OCI-LY1 (cell line): ENCODE results near the gene ERVMER34-1.
A peak's percentile ranks its signal among the peaks of the same experiment; 100 is the strongest.

Experiments used
- H2AFZ ChIP-seq: fragments of 200-600 bp; sonication (generic), shearing (Covaris generic); 2 replicates; pipeline ENCODE4 v1.6.0; 2014; ENCODE audit warnings: antibody characterized with exemption, mild to moderate bottlenecking, low read length
- H3F3A ChIP-seq: fragments of 200-600 bp; sonication (generic), shearing (Covaris generic); 2 replicates; pipeline ENCODE4 v1.6.0; 2014; ENCODE audit warnings: mild to moderate bottlenecking, antibody characterized with exemption, low read length, moderate library complexity; ENCODE audit not compliant: insufficient read depth
- H3K27ac ChIP-seq: fragments of 200-600 bp; sonication (generic); 2 replicates; pipeline ENCODE4 v1.5.1; 2014; ENCODE audit warnings: low read length, mixed run types, mild to moderate bottlenecking, low read depth; ENCODE audit not compliant: poor library complexity, severe bottlenecking
- H3K27me3 ChIP-seq: fragments of 200-600 bp; sonication (generic); 2 replicates; pipeline ENCODE4 v1.6.0; 2014; ENCODE audit warnings: antibody characterized with exemption, mild to moderate bottlenecking, low read length, moderate library complexity; ENCODE audit not compliant: insufficient read depth
- H3K36me3 ChIP-seq: fragments of 200-600 bp; sonication (generic); 2 replicates; pipeline ENCODE4 v1.6.1; 2014; ENCODE audit warnings: mild to moderate bottlenecking, antibody characterized with exemption, low read length, moderate library complexity, mixed read lengths; ENCODE audit not compliant: insufficient read depth
- H3K4me1 ChIP-seq: fragments of 200-600 bp; sonication (generic); 2 replicates; pipeline ENCODE4 v1.5.1; 2014; ENCODE audit warnings: mild to moderate bottlenecking, low read length, moderate library complexity; ENCODE audit not compliant: insufficient read depth, severe bottlenecking
- H3K4me2 ChIP-seq: fragments of 200-600 bp; sonication (generic), shearing (Covaris generic); 2 replicates; pipeline ENCODE4 v1.6.1; 2014; ENCODE audit warnings: low read length
- H3K4me3 ChIP-seq: fragments of 200-600 bp; sonication (generic); 2 replicates; pipeline ENCODE4 v1.5.1; 2014; ENCODE audit warnings: low read length, low read depth, mild to moderate bottlenecking, mixed read lengths; ENCODE audit not compliant: poor library complexity, severe bottlenecking
- H3K79me2 ChIP-seq: fragments of 200-600 bp; shearing (Covaris generic); 2 replicates; pipeline ENCODE4 v1.6.1; 2016; ENCODE audit warnings: mixed run types, low read length, mixed read lengths; ENCODE audit not compliant: insufficient read depth
- H3K9ac ChIP-seq: fragments of 200-600 bp; sonication (generic), shearing (Covaris generic); 2 replicates; pipeline ENCODE4 v1.6.1; 2014; ENCODE audit warnings: mild to moderate bottlenecking, low read length, mixed read lengths
- H3K9me2 ChIP-seq: fragments of 200-600 bp; sonication (generic), shearing (Covaris generic); 2 replicates; pipeline ENCODE4 v1.6.1; 2014; ENCODE audit warnings: low read depth, mild to moderate bottlenecking, low read length, mixed read lengths
- H3K9me3 ChIP-seq: fragments of 200-600 bp; shearing (Covaris generic); 2 replicates; pipeline ENCODE4 v1.6.1; 2014; ENCODE audit warnings: low read length, mixed read lengths
- H4K20me1 ChIP-seq: fragments of 200-600 bp; sonication (generic), shearing (Covaris generic); 2 replicates; pipeline ENCODE4 v1.6.0; 2016; ENCODE audit warnings: mild to moderate bottlenecking, low read length; ENCODE audit not compliant: insufficient read depth
- CTCF ChIP-seq: fragments of 200-600 bp; sonication (generic), shearing (Covaris generic); IDR thresholded peaks from 2 replicates; pipeline ENCODE4 v1.5.1; 2017; ENCODE audit warnings: mild to moderate bottlenecking, antibody characterized with exemption, low read length, moderate library complexity, mixed read lengths
- EZH2 ChIP-seq: fragments of 200-600 bp; sonication (generic), shearing (Covaris generic); IDR thresholded peaks from 2 replicates; pipeline ENCODE4 v1.8.0; 2017; ENCODE audit warnings: borderline replicate concordance, mixed run types, mild to moderate bottlenecking, antibody characterized with exemption, low read length, moderate library complexity, mixed read lengths

ERVMER34-1 gene

GRCh38 chr4:52712251-52713130 is 38.7 kb downstream of the ERVMER34-1 start:
- peak overlapping the region; percentile 91 for H3K9ac ChIP-seq
- H3K9me3 ChIP-seq = no peaks in the 10 kb centered on the region
- H3K9me2 ChIP-seq = no peaks in the 10 kb centered on the region
- H3K79me2 ChIP-seq = peaks cover 8% of the 10 kb centered on the region; the same call in 1 of the 2 replicates
- H3K27me3 ChIP-seq = no peaks in the 10 kb centered on the region
- H3K4me2 ChIP-seq = peak overlapping the region; percentile 87
- no peaks in the 10 kb centered on the region for H3F3A ChIP-seq
- H4K20me1 ChIP-seq = no peaks in the 10 kb centered on the region
- TF ChIP-seq EZH2 = no peak
- TF ChIP-seq CTCF = no peak
- H3K4me1 ChIP-seq = peaks cover 39% of the 10 kb centered on the region
- peak overlapping the region; percentile 91 for H3K4me3 ChIP-seq
- H2AFZ ChIP-seq = no peak overlapping the region
- H3K27ac ChIP-seq = peak overlapping the region; percentile 78
- peaks cover 46% of the 10 kb centered on the region for H3K36me3 ChIP-seq

GRCh38 chr4:52711834-52712250 is 39.4 kb downstream of the ERVMER34-1 start:
- H3K4me1 ChIP-seq = peaks cover 39% of the 10 kb centered on the region
- no peaks in the 10 kb centered on the region for H3F3A ChIP-seq
- peak overlapping the region; percentile 91 for H3K4me3 ChIP-seq
- TF ChIP-seq CTCF (no peak), EZH2 (no peak)
- H3K27ac ChIP-seq = peak overlapping the region; percentile 39
- H3K9me2 ChIP-seq = no peaks in the 10 kb centered on the region
- no peaks in the 10 kb centered on the region for H4K20me1 ChIP-seq
- peak overlapping the region; percentile 97 for H2AFZ ChIP-seq
- peaks cover 8% of the 10 kb centered on the region; the same call in 1 of the 2 replicates for H3K79me2 ChIP-seq
- no peaks in the 10 kb centered on the region for H3K9me3 ChIP-seq
- peak overlapping the region; percentile 62 for H3K9ac ChIP-seq
- H3K4me2 ChIP-seq = peak overlapping the region; percentile 87
- H3K27me3 ChIP-seq = no peaks in the 10 kb centered on the region
- H3K36me3 ChIP-seq = peaks cover 44% of the 10 kb centered on the region

GRCh38 chr4:52711272-52711671 is 40.0 kb downstream of the ERVMER34-1 start:
- Histone ChIP-seq H3F3A (no peaks in the 10 kb centered on the region), H3K36me3 (peaks cover 38% of the 10 kb centered on the region), H3K4me1 (peaks cover 39% of the 10 kb centered on the region), H3K9ac (no peak overlapping the region; the same call in 1 of the 2 replicates), H3K79me2 (peaks cover 8% of the 10 kb centered on the region; the same call in 1 of the 2 replicates), H3K9me2 (no peaks in the 10 kb centered on the region), H3K27me3 (no peaks in the 10 kb centered on the region), H3K9me3 (no peaks in the 10 kb centered on the region), H3K4me2 (peak overlapping the region; percentile 87), H3K4me3 (peak overlapping the region; percentile 91), H4K20me1 (no peaks in the 10 kb centered on the region), H3K27ac (no peak overlapping the region), H2AFZ (peak overlapping the region; percentile 97; the same call in 1 of the 2 replicates)
- TF ChIP-seq CTCF (no peak), EZH2 (no peak)
